Fibroblast of lung (primary cell): ENCODE results near the gene RIPOR3.

Experiments
- CTCF ChIP-seq, 2 donors: IDR thresholded peaks in 1 of 2; conservative IDR thresholded peaks in 1 of 2; 1 replicate in 1 of 2; 2 replicates in 1 of 2; pipeline ENCODE4 v1.5.1; 2011 to 2012; ENCODE audit warnings: low read length in 2 of 2, control low read depth in 1 of 2, inconsistent platforms in 1 of 2, low read depth in 1 of 2, mild to moderate bottlenecking in 1 of 2
- EZH2 ChIP-seq: IDR thresholded peaks from 2 replicates; pipeline ENCODE4 v1.5.1; 2012; ENCODE audit warnings: low read length, control low read depth, mild to moderate bottlenecking; ENCODE audit errors: missing control alignments

GRCh38 chr20:50605136-50605535 is 86.2 kb downstream of the RIPOR3 start:
- TF ChIP-seq CTCF (conservative IDR thresholded peaks at IDR 0.05 in 1 of 2, IDR thresholded peaks at IDR 0.05 in 1 of 2; ENCODE audit: low read depth in 1 of 2, low read length in 2 of 2) (no peak), EZH2 (no peak)
